ENCODE measurements around the gene TRAPPC12. TPM values are rescaled to one million over a fixed set of nuclear protein-coding genes. Genes with fewer than 3 reads are reported as not detected.

The TRAPPC12 gene
- polyA plus RNA-seq, 1 donor from 2014 or later, result 76.2 TPM

GRCh38 chr2:3432067-3432466 is 52.6 kb downstream of the TRAPPC12 start:
- H3K4me2 ChIP-seq (ENCODE audit: low read length), result no peak overlapping the region
- H2AFZ ChIP-seq (ENCODE audit: low read depth, low read length), result no peak overlapping the region
- no peaks in the 10 kb centered on the region for H3K9me3 ChIP-seq (ENCODE audit: low read length)
- no peaks in the 10 kb centered on the region for H3F3A ChIP-seq (ENCODE audit: insufficient read depth, low read length, poor library complexity, severe bottlenecking)
- no peaks in the 10 kb centered on the region for H3K9me2 ChIP-seq (ENCODE audit: insufficient read depth, low read length)
- no peaks in the 10 kb centered on the region for H3K79me2 ChIP-seq (replicated peaks; ENCODE audit: insufficient read depth, low read length)
- no peak overlapping the region for H3K9ac ChIP-seq (ENCODE audit: low read length)
- no peak overlapping the region for H3K27ac ChIP-seq (ENCODE audit: low read length)
- H3K4me3 ChIP-seq (ENCODE audit: low read length), result no peak overlapping the region
- no peaks in the 10 kb centered on the region for H3K27me3 ChIP-seq (ENCODE audit: insufficient read depth, low read depth, low read length)
- no peaks in the 10 kb centered on the region for H3K36me3 ChIP-seq (ENCODE audit: insufficient read depth, low read length)
- no peaks in the 10 kb centered on the region for H4K20me1 ChIP-seq (ENCODE audit: insufficient read depth)
- TF ChIP-seq RAD21 (conservative IDR thresholded peaks at IDR 0.05) (no peak), POLR2AphosphoS5 (IDR thresholded peaks at IDR 0.05) (no peak), MXI1 (conservative IDR thresholded peaks at IDR 0.05; ENCODE audit: poor library complexity, severe bottlenecking) (no peak), EP300 (conservative IDR thresholded peaks at IDR 0.05; ENCODE audit: poor library complexity, severe bottlenecking) (no peak)

GRCh38 chr2:3432693-3433338 is 53.3 kb downstream of the TRAPPC12 start:
- H3K4me3 ChIP-seq (ENCODE audit: low read length), result no peak overlapping the region
- H3K9me2 ChIP-seq (ENCODE audit: insufficient read depth, low read length), result no peaks in the 10 kb centered on the region
- no peaks in the 10 kb centered on the region for H4K20me1 ChIP-seq (ENCODE audit: insufficient read depth)
- H2AFZ ChIP-seq (ENCODE audit: low read depth, low read length), result no peak overlapping the region
- no peaks in the 10 kb centered on the region for H3K9me3 ChIP-seq (ENCODE audit: low read length)
- H3K4me2 ChIP-seq (ENCODE audit: low read length), result no peak overlapping the region
- H3K27me3 ChIP-seq (ENCODE audit: insufficient read depth, low read depth, low read length), result no peaks in the 10 kb centered on the region
- no peaks in the 10 kb centered on the region for H3K79me2 ChIP-seq (replicated peaks; ENCODE audit: insufficient read depth, low read length)
- peak overlapping the region; percentile 70 for H3K27ac ChIP-seq (ENCODE audit: low read length)
- H3K36me3 ChIP-seq (ENCODE audit: insufficient read depth, low read length), result no peaks in the 10 kb centered on the region
- H3K9ac ChIP-seq (ENCODE audit: low read length), result no peak overlapping the region
- H3F3A ChIP-seq (ENCODE audit: insufficient read depth, low read length, poor library complexity, severe bottlenecking), result no peaks in the 10 kb centered on the region
- TF ChIP-seq CTCF (IDR thresholded peaks at IDR 0.05; ENCODE audit: poor library complexity, severe bottlenecking) (no peak), SMC3 (conservative IDR thresholded peaks at IDR 0.05; ENCODE audit: poor library complexity) (no peak), RAD21 (conservative IDR thresholded peaks at IDR 0.05) (no peak), MXI1 (conservative IDR thresholded peaks at IDR 0.05; ENCODE audit: poor library complexity, severe bottlenecking) (no peak), EZH2 (IDR thresholded peaks at IDR 0.05; ENCODE audit: borderline replicate concordance, insufficient read depth, low read length, poor library complexity, severe bottlenecking) (no peak), POLR2AphosphoS5 (IDR thresholded peaks at IDR 0.05) (no peak), EP300 (conservative IDR thresholded peaks at IDR 0.05; ENCODE audit: poor library complexity, severe bottlenecking) (no peak), REST (IDR thresholded peaks at IDR 0.05; ENCODE audit: borderline replicate concordance) (no peak), TAF1 (IDR thresholded peaks at IDR 0.05; ENCODE audit: low read depth) (no peak)
